ENCODE measurements around the gene TINCR. TPM values are rescaled to one million over a fixed set of nuclear protein-coding genes. Genes with fewer than 3 reads are reported as not detected.
"Not testable (repeated sequence)": the region's sequence is repeated elsewhere in the genome, so short reads cannot be mapped to it uniquely, and the experiment has no call there.

TINCR gene
- total RNA-seq, 1 donor from 2014 or later, result 3.7 TPM

- intact Hi-C loops (cut with DNase I), result no loop called here
- DNase-seq (ENCODE audit: low spot score) (no peak), ATAC-seq (no peak)
These were observed 3.7 kb downstream of the TINCR start for GRCh38 chr19:5563935-5564612.

GRCh38 chr19:5563008-5563431 is 4.7 kb downstream of the TINCR start:
- DNase-seq (ENCODE audit: low spot score) (no peak), ATAC-seq (no peak)
- intact Hi-C loops (cut with DNase I), result no loop called here

- ATAC-seq (no peak), DNase-seq (ENCODE audit: low spot score) (no peak)
- intact Hi-C loops (cut with DNase I), result no loop called here
These were observed 5.5 kb downstream of the TINCR start for GRCh38 chr19:5562280-5562679.

- intact Hi-C loops (cut with DNase I), result no loop called here
- ATAC-seq (no peak), DNase-seq (ENCODE audit: low spot score) (no peak)
These were observed 6.2 kb downstream of the TINCR start for GRCh38 chr19:5561559-5561958.

- intact Hi-C loops (cut with DNase I), result no loop called here
- ATAC-seq (no peak), DNase-seq (ENCODE audit: low spot score) (no peak)
These were observed 7.6 kb downstream of the TINCR start for GRCh38 chr19:5560156-5560555.

GRCh38 chr19:5559804-5560133 is 8.0 kb downstream of the TINCR start:
- ATAC-seq, result no peak
- intact Hi-C loops (cut with DNase I), result no loop called here
- no peak for DNase-seq (ENCODE audit: low spot score)

GRCh38 chr19:5558101-5558621 is 9.6 kb downstream of the TINCR start:
- intact Hi-C loops (cut with DNase I), result no loop called here
- DNase-seq (ENCODE audit: low spot score), result no peak
- ATAC-seq, result no peak

GRCh38 chr19:5557691-5558090 is 10.1 kb downstream of the TINCR start:
- intact Hi-C loops (cut with DNase I), result no loop called here
- ATAC-seq, result no peak
- no peak for DNase-seq (ENCODE audit: low spot score)

GRCh38 chr19:5554828-5555227 is 12.9 kb downstream of the TINCR start:
- intact Hi-C loops (cut with DNase I), result no loop called here
- no peak for DNase-seq (ENCODE audit: low spot score)
- ATAC-seq, result no peak

GRCh38 chr19:5553892-5554291 is 13.9 kb downstream of the TINCR start:
- ATAC-seq (no peak), DNase-seq (ENCODE audit: low spot score) (no peak)
- intact Hi-C loops (cut with DNase I), result no loop called here

- no peak for ATAC-seq
- intact Hi-C loops (cut with DNase I), result loop anchor here (1.0 kb wide), 1 partner anchor 44 kb away; no protein-coding TSS in a partner anchor
- DNase-seq (ENCODE audit: low spot score), result no peak
These were observed 19.9 kb downstream of the TINCR start for GRCh38 chr19:5547881-5548280.

GRCh38 chr19:5545984-5546383 is 21.8 kb downstream of the TINCR start:
- ATAC-seq (no peak), DNase-seq (ENCODE audit: low spot score) (no peak)
- intact Hi-C loops (cut with DNase I), result no loop called here

- intact Hi-C loops (cut with DNase I), result no loop called here
- no peak for DNase-seq (ENCODE audit: low spot score)
- ATAC-seq, result no peak
These were observed 22.7 kb downstream of the TINCR start for GRCh38 chr19:5545051-5545450.

- ATAC-seq (no peak), DNase-seq (ENCODE audit: low spot score) (no peak)
- intact Hi-C loops (cut with DNase I), result no loop called here
These were observed 25.1 kb downstream of the TINCR start for GRCh38 chr19:5542665-5543064.

GRCh38 chr19:5541456-5541855 is 26.3 kb downstream of the TINCR start:
- intact Hi-C loops (cut with DNase I), result no loop called here
- DNase-seq (ENCODE audit: low spot score), result no peak
- ATAC-seq, result no peak

GRCh38 chr19:5540208-5540607 is 27.5 kb downstream of the TINCR start:
- DNase-seq (ENCODE audit: low spot score) (no peak), ATAC-seq (no peak)
- intact Hi-C loops (cut with DNase I), result no loop called here

- ATAC-seq (no peak), DNase-seq (ENCODE audit: low spot score) (no peak)
- intact Hi-C loops (cut with DNase I), result no loop called here
These were observed 29.9 kb downstream of the TINCR start for GRCh38 chr19:5537870-5538269.

GRCh38 chr19:5536982-5537579 is 30.7 kb downstream of the TINCR start:
- intact Hi-C loops (cut with DNase I); ATAC-seq; DNase-seq (ENCODE audit: low spot score): not testable (repeated sequence)

- intact Hi-C loops (cut with DNase I), result no loop called here
- DNase-seq (ENCODE audit: low spot score) (peak; percentile 61), ATAC-seq (peak; percentile 44)
These were observed 31.3 kb downstream of the TINCR start for GRCh38 chr19:5536337-5536894.

- DNase-seq (ENCODE audit: low spot score) (no peak), ATAC-seq (no peak)
- intact Hi-C loops (cut with DNase I), result no loop called here
These were observed 32.8 kb downstream of the TINCR start for GRCh38 chr19:5534787-5535586.
